WTC11 (cell line): Measurements from ENCODE around the gene KRTAP4-16. TPM values are rescaled to one million over a fixed set of nuclear protein-coding genes. Genes with fewer than 3 reads are reported as not detected.

Experiments
- ATAC-seq: fragments of 200-7000 bp; cut with Tn5 transposase; 2 replicates; pipeline ENCODE4 v1.10.0; 2021; ENCODE audit warnings: mild to moderate bottlenecking, moderate library complexity
- CTCF ChIA-PET: fragments of 300-600 bp; sonication (Branson Sonifier 250); formaldehyde crosslinking; loops from one replicate; lab custom pipeline; 2021; ENCODE audit warnings: antibody characterized with exemption; lab: Charles Lee
- POLR2A ChIA-PET: fragments of 350-600 bp; sonication (Branson Sonifier 250); formaldehyde crosslinking; loops from one replicate; lab custom pipeline; 2021; ENCODE audit warnings: antibody characterized with exemption; lab: Charles Lee
- DNase-seq: peaks from one replicate; pipeline ENCODE4 v3.0.0; 2021; ENCODE audit warnings: low spot score
- H3K27ac Mint-ChIP-seq: 2 replicates; pipeline ENCODE4 v1.8.0; 2021; ENCODE audit warnings: mixed read lengths
- H3K27me3 Mint-ChIP-seq: 2 replicates; pipeline ENCODE4 v1.8.0; 2021; ENCODE audit warnings: low read depth, mild to moderate bottlenecking, moderate library complexity, mixed read lengths
- H3K36me3 Mint-ChIP-seq: 2 replicates; pipeline ENCODE4 v1.8.0; 2021; ENCODE audit warnings: mixed read lengths
- H3K4me1 Mint-ChIP-seq: 2 replicates; pipeline ENCODE4 v1.8.0; 2022; ENCODE audit warnings: mixed read lengths
- H3K4me3 Mint-ChIP-seq: 2 replicates; pipeline ENCODE4 v1.8.0; 2021; ENCODE audit warnings: mild to moderate bottlenecking, moderate library complexity, mixed read lengths
- H3K9me3 Mint-ChIP-seq: 2 replicates; pipeline ENCODE4 v1.8.0; 2021; ENCODE audit warnings: mixed read lengths
- CTCF ChIP-seq: fragments of 200-600 bp; IDR thresholded peaks from 2 replicates; pipeline ENCODE4 v1.8.0; 2022; ENCODE audit warnings: antibody characterized with exemption
- E2F1 ChIP-seq: sonication (generic); formaldehyde crosslinking; IDR thresholded peaks from 2 replicates; pipeline ENCODE4 v1.8.0; 2022; ENCODE audit warnings: mild to moderate bottlenecking, missing genetic modification reagents
- EMX1 ChIP-seq: fragments of 250-450 bp; sonication (Bioruptor Pico); IDR thresholded peaks from 2 replicates; pipeline ENCODE4 v1.8.0; 2021; ENCODE audit warnings: mild to moderate bottlenecking
- FOXP4 ChIP-seq: sonication (generic); formaldehyde crosslinking; IDR thresholded peaks from 2 replicates; pipeline ENCODE4 v1.8.0; 2022; ENCODE audit warnings: mild to moderate bottlenecking, missing genetic modification reagents
- HMGA2 ChIP-seq: fragments of 250-450 bp; sonication (Bioruptor Pico); IDR thresholded peaks from 2 replicates; pipeline ENCODE4 v1.4.0; 2021; ENCODE audit warnings: mild to moderate bottlenecking, moderate library complexity
- MAX ChIP-seq: sonication (generic); formaldehyde crosslinking; IDR thresholded peaks from 2 replicates; pipeline ENCODE4 v1.8.0; 2022; ENCODE audit warnings: mild to moderate bottlenecking, missing genetic modification reagents
- PREB ChIP-seq: sonication (generic); formaldehyde crosslinking; IDR thresholded peaks from 2 replicates; pipeline ENCODE4 v1.8.1; 2022; ENCODE audit warnings: mild to moderate bottlenecking, missing genetic modification reagents, moderate library complexity, borderline replicate concordance
- STAT6 ChIP-seq: sonication (generic); formaldehyde crosslinking; conservative IDR thresholded peaks from 2 replicates; pipeline ENCODE4 v1.8.1; 2023; ENCODE audit warnings: mild to moderate bottlenecking, low read depth, missing genetic modification reagents, moderate library complexity
- TCF7 ChIP-seq: sonication (generic); formaldehyde crosslinking; IDR thresholded peaks from 2 replicates; pipeline ENCODE4 v1.8.0; 2022; ENCODE audit warnings: mild to moderate bottlenecking, low read depth, missing genetic modification reagents, moderate library complexity
- TEAD1 ChIP-seq: sonication (generic); formaldehyde crosslinking; IDR thresholded peaks from 2 replicates; pipeline ENCODE4 v1.8.0; 2022; ENCODE audit warnings: mild to moderate bottlenecking, missing genetic modification reagents
- USF2 ChIP-seq: sonication (generic); formaldehyde crosslinking; IDR thresholded peaks from 2 replicates; pipeline ENCODE4 v1.8.1; 2023; ENCODE audit warnings: mild to moderate bottlenecking, missing genetic modification reagents, moderate library complexity
- ZBTB21 ChIP-seq: sonication (generic); formaldehyde crosslinking; IDR thresholded peaks from 2 replicates; pipeline ENCODE4 v1.8.1; 2023; ENCODE audit warnings: mild to moderate bottlenecking, missing genetic modification reagents, borderline replicate concordance
- ZNF219 ChIP-seq: sonication (generic); formaldehyde crosslinking; IDR thresholded peaks from 2 replicates; pipeline ENCODE4 v1.8.0; 2023; ENCODE audit warnings: missing genetic modification reagents, mild to moderate bottlenecking, borderline replicate concordance
- ZNF263 ChIP-seq: sonication (generic); formaldehyde crosslinking; IDR thresholded peaks from 2 replicates; pipeline ENCODE4 v1.8.1; 2022; ENCODE audit warnings: low read depth, mild to moderate bottlenecking, moderate library complexity, missing genetic modification reagents
- ZNF317 ChIP-seq: sonication (generic); formaldehyde crosslinking; IDR thresholded peaks from 2 replicates; pipeline ENCODE4 v1.8.1; 2023; ENCODE audit warnings: low read depth, mild to moderate bottlenecking, moderate library complexity, missing genetic modification reagents, borderline replicate concordance
- ZNF512 ChIP-seq: sonication (generic); formaldehyde crosslinking; IDR thresholded peaks from 2 replicates; pipeline ENCODE4 v1.8.1; 2022; ENCODE audit warnings: missing genetic modification reagents, borderline replicate concordance
- total RNA-seq: library from RNA; stranded (reverse); gene quantifications from 3 replicates; pipeline ENCODE4 v1.2.3, GENCODE V29; 2021
- TF ChIP-seq, protein P1 (sequence below): fragments of 250-450 bp; sonication (Bioruptor Pico); IDR thresholded peaks from 2 replicates; pipeline ENCODE4 v2.1.2; 2022; ENCODE audit warnings: mild to moderate bottlenecking, moderate library complexity
- TF ChIP-seq, protein P2 (sequence below): fragments of 250-450 bp; sonication (Bioruptor Pico); IDR thresholded peaks from 2 replicates; pipeline ENCODE4 v1.9.0; 2021; ENCODE audit warnings: mild to moderate bottlenecking

The KRTAP4-16 gene
- total RNA-seq, 1 experiment from 2014 or later: not detected

DNA sequence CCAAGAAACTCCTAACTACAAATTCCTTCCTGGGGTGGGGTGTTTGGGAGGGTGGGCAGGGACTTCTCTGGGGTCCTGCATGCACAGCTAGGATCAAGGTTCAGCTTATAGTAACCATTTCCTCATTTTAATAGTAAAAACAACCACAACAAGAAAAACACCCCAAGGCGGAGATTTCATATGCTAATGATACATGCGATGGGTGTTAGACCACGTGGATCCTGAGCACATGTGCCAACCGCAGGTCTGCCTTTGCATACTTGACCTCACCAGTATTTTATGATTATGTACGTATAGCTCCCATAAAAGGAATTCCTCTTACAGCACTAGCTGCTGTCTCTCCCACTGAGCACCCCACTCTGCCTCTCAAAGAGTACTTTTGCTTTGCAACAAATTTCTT lies 14.3 kb upstream of the KRTAP4-16 start:
- DNase-seq: no peak
- ChIA-PET POLR2A (no interaction called here), CTCF (no interaction called here)
- Mint-ChIP-seq H3K27me3 (peaks cover 3% of the 10 kb centered on the region; the same call in 1 of the 2 replicates), H3K36me3 (peaks cover 30% of the 10 kb centered on the region), H3K9me3 (peaks cover 33% of the 10 kb centered on the region), H3K4me3 (no peak overlapping the region), H3K4me1 (peaks cover 33% of the 10 kb centered on the region), H3K27ac (no peak overlapping the region)
- ATAC-seq: no peak
- TF ChIP-seq E2F1 (CRISPR knock-in tag) (no peak), ZNF219 (CRISPR knock-in tag) (no peak), CTCF (no peak), ZNF263 (CRISPR knock-in tag) (no peak), HMGA2 (CRISPR knock-in tag) (no peak), ZBTB21 (CRISPR knock-in tag) (no peak), TEAD1 (CRISPR knock-in tag) (no peak), PREB (no peak), TCF7 (CRISPR knock-in tag) (no peak), FOXP4 (CRISPR knock-in tag) (no peak), USF2 (CRISPR knock-in tag) (no peak), MAX (no peak), ZNF512 (no peak), ZNF317 (no peak), STAT6 (CRISPR knock-in tag) (no peak), EMX1 (no peak)
- TF ChIP-seq, protein P1, sequence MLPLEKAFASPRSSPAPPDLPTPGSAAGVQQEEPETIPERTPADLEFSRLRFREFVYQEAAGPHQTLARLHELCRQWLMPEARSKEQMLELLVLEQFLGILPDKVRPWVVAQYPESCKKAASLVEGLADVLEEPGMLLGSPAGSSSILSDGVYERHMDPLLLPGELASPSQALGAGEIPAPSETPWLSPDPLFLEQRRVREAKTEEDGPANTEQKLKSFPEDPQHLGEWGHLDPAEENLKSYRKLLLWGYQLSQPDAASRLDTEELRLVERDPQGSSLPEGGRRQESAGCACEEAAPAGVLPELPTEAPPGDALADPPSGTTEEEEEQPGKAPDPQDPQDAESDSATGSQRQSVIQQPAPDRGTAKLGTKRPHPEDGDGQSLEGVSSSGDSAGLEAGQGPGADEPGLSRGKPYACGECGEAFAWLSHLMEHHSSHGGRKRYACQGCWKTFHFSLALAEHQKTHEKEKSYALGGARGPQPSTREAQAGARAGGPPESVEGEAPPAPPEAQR: no peak
- TF ChIP-seq, protein P2, sequence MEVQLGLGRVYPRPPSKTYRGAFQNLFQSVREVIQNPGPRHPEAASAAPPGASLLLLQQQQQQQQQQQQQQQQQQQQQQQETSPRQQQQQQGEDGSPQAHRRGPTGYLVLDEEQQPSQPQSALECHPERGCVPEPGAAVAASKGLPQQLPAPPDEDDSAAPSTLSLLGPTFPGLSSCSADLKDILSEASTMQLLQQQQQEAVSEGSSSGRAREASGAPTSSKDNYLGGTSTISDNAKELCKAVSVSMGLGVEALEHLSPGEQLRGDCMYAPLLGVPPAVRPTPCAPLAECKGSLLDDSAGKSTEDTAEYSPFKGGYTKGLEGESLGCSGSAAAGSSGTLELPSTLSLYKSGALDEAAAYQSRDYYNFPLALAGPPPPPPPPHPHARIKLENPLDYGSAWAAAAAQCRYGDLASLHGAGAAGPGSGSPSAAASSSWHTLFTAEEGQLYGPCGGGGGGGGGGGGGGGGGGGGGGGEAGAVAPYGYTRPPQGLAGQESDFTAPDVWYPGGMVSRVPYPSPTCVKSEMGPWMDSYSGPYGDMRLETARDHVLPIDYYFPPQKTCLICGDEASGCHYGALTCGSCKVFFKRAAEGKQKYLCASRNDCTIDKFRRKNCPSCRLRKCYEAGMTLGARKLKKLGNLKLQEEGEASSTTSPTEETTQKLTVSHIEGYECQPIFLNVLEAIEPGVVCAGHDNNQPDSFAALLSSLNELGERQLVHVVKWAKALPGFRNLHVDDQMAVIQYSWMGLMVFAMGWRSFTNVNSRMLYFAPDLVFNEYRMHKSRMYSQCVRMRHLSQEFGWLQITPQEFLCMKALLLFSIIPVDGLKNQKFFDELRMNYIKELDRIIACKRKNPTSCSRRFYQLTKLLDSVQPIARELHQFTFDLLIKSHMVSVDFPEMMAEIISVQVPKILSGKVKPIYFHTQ (CRISPR knock-in tag): no peak
